ENCODE data around the gene TYROBP.
"Not testable (repeated sequence)": the region's sequence is repeated elsewhere in the genome, so short reads cannot be mapped to it uniquely, and the experiment has no call there.

Gene TYROBP

GRCh38 chr19:35931161-35931873, 23.2 kb upstream of the TYROBP start:
- peak; percentile 100 for DNase-seq

GRCh38 chr19:35929876-35930275, 21.8 kb upstream of the TYROBP start:
- no peak for DNase-seq

GRCh38 chr19:35928507-35928906, 20.4 kb upstream of the TYROBP start:
- no peak for DNase-seq

GRCh38 chr19:35925501-35925900, 17.4 kb upstream of the TYROBP start:
- DNase-seq = no peak

GRCh38 chr19:35921012-35921411, 12.9 kb upstream of the TYROBP start:
- no peak for DNase-seq

GRCh38 chr19:35919306-35919705, 11.2 kb upstream of the TYROBP start:
- no peak for DNase-seq

GRCh38 chr19:35915443-35915842, 7.3 kb upstream of the TYROBP start:
- no peak for DNase-seq

- DNase-seq = no peak
These were observed 5.5 kb upstream of the TYROBP start for GRCh38 chr19:35913589-35913988.

- peak; percentile 55 for DNase-seq
These were observed 3.7 kb upstream of the TYROBP start for GRCh38 chr19:35911790-35912189.

GRCh38 chr19:35911173-35911572, 3.1 kb upstream of the TYROBP start:
- DNase-seq = no peak

GRCh38 chr19:35910355-35910754, 2.3 kb upstream of the TYROBP start:
- not testable (repeated sequence) for DNase-seq

- DNase-seq = no peak
These were observed 1.6 kb upstream of the TYROBP start for GRCh38 chr19:35909684-35910035.

GRCh38 chr19:35908973-35909683, 1.0 kb upstream of the TYROBP start:
- DNase-seq = no peak

GRCh38 chr19:35907377-35907745, 734 bp downstream of the TYROBP start:
- DNase-seq = no peak

- DNase-seq = no peak
These were observed 2.8 kb downstream of the TYROBP start for GRCh38 chr19:35905178-35905727.

- no peak for DNase-seq
These were observed 3.6 kb downstream of the TYROBP start for GRCh38 chr19:35904311-35905068.

GRCh38 chr19:35903550-35904179, 4.4 kb downstream of the TYROBP start:
- peak; percentile 92 for DNase-seq

GRCh38 chr19:35902870-35903475, 5.1 kb downstream of the TYROBP start:
- no peak for DNase-seq

GRCh38 chr19:35901854-35902661, 6.0 kb downstream of the TYROBP start, which contains the start of gene HCST:
TSS of gene HCST (plus strand) at chr19:35902529. CDS start at chr19:35902594, 65 bp downstream.
- DNase-seq = peak; percentile 48

GRCh38 chr19:35901055-35901644, 6.9 kb downstream of the TYROBP start:
- DNase-seq = no peak

- peak; percentile 93 for DNase-seq
These were observed 8.4 kb downstream of the TYROBP start for GRCh38 chr19:35899547-35900214.
